Measurements from ENCODE around the gene SERPINB10.

Gene SERPINB10

DNA sequence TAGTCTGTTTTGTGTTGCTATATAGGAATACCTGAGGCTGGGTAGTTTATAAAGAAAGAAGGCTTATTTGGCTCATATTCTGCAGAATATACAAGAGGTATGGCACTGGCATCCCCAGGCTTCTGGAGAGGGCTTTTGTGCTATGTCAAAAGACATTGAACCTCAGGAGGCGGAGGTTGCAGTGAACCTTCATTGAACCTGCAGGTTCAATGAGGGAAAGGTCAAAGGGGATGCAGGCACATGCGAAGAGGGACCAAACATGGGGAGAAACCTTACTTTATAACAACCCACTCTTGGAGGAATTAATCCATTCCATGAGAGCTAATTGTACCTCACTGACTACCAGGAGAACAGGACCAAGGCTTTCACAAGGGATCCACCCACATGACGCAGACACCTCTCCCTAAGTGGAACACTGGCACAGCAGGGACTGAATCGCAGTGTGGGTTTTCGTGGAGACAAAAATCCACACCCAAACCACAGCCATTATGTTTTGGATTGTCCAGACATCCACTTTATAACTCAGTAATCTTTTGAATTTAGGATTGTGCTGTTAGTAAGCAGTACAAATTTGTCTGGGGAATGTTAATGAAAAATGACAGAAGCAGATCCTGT, 58.1 kb downstream of the SERPINB10 start:
- ATAC-seq, result no peak
- TF ChIP-seq ZC3H10 (CRISPR knock-in tag; IDR thresholded peaks at IDR 0.05) (no peak), POU6F1 (CRISPR knock-in tag; IDR thresholded peaks at IDR 0.05; ENCODE audit: borderline replicate concordance, low read depth) (no peak)

GRCh38 chr18:63969942-63970808, 62.4 kb downstream of the SERPINB10 start, which contains the start of gene SERPINB8:
Gene SERPINB8, plus strand, starts transcription at chr18:63970081. Its CDS starts 8,228 bp downstream, at chr18:63978309.
- no peak for TF ChIP-seq CREB5 (CRISPR knock-in tag; IDR thresholded peaks at IDR 0.05; ENCODE audit: low read depth)
- peak; percentile 83; the same call in 1 of the 2 replicates for TF ChIP-seq SNAI2 (CRISPR knock-in tag; IDR thresholded peaks at IDR 0.05)
- TF ChIP-seq TOX (CRISPR knock-in tag; IDR thresholded peaks at IDR 0.05; ENCODE audit: borderline replicate concordance), result no peak
- TF ChIP-seq TCF4 (CRISPR knock-in tag; IDR thresholded peaks at IDR 0.05; ENCODE audit: borderline replicate concordance), result peak; percentile 58; the same call in 1 of the 2 replicates
- TF ChIP-seq POU6F1 (CRISPR knock-in tag; IDR thresholded peaks at IDR 0.05; ENCODE audit: borderline replicate concordance, low read depth), result no peak
- ATAC-seq, result peak; percentile 97

DNA sequence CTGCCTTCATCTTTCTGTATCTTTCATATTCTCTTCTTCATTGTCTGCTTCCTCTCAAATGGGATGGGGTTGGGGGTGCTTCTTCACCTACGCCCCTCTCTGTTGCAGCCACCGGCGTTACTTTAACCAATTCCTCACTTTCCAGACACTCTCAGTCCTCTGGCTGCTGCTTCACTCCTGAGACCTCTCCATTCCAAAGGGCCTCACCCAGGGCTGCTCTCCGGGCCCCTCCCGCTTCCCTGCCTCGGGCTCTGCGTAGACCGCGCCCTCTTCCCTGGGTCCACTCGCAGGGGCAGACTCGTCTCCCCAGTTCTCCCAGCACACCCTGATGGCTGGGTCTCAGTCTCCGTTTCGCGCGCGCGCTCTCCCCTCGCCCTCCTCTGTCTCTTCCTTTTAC, 63.0 kb downstream of the SERPINB10 start:
- no peak for TF ChIP-seq PATZ1 (CRISPR knock-in tag; IDR thresholded peaks at IDR 0.05; ENCODE audit: borderline replicate concordance)
- TF ChIP-seq SNAI2 (CRISPR knock-in tag; IDR thresholded peaks at IDR 0.05), result no peak
- TF ChIP-seq ZFP30 (CRISPR knock-in tag; IDR thresholded peaks at IDR 0.05), result no peak
- TF ChIP-seq RARB (CRISPR knock-in tag; IDR thresholded peaks at IDR 0.05), result no peak
- TF ChIP-seq ZNF70 (CRISPR knock-in tag; IDR thresholded peaks at IDR 0.05), result no peak
- TF ChIP-seq CSRNP3 (CRISPR knock-in tag; IDR thresholded peaks at IDR 0.05), result no peak
- TF ChIP-seq ZNF8 (CRISPR knock-in tag; IDR thresholded peaks at IDR 0.05), result no peak
- TF ChIP-seq ISL1 (CRISPR knock-in tag; IDR thresholded peaks at IDR 0.05), result no peak
- TF ChIP-seq CSDC2 (CRISPR knock-in tag; IDR thresholded peaks at IDR 0.05), result no peak
- TF ChIP-seq, protein P1, sequence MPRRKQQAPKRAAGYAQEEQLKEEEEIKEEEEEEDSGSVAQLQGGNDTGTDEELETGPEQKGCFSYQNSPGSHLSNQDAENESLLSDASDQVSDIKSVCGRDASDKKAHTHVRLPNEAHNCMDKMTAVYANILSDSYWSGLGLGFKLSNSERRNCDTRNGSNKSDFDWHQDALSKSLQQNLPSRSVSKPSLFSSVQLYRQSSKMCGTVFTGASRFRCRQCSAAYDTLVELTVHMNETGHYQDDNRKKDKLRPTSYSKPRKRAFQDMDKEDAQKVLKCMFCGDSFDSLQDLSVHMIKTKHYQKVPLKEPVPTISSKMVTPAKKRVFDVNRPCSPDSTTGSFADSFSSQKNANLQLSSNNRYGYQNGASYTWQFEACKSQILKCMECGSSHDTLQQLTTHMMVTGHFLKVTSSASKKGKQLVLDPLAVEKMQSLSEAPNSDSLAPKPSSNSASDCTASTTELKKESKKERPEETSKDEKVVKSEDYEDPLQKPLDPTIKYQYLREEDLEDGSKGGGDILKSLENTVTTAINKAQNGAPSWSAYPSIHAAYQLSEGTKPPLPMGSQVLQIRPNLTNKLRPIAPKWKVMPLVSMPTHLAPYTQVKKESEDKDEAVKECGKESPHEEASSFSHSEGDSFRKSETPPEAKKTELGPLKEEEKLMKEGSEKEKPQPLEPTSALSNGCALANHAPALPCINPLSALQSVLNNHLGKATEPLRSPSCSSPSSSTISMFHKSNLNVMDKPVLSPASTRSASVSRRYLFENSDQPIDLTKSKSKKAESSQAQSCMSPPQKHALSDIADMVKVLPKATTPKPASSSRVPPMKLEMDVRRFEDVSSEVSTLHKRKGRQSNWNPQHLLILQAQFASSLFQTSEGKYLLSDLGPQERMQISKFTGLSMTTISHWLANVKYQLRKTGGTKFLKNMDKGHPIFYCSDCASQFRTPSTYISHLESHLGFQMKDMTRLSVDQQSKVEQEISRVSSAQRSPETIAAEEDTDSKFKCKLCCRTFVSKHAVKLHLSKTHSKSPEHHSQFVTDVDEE (CRISPR knock-in tag; IDR thresholded peaks at IDR 0.05), result no peak
- peak; percentile 35 for ATAC-seq

All from SK-N-SH treated with all-trans-retinoic acid at 6 μM for 48 hours (cell line).